ENCODE results near the gene CAMK2B.

CAMK2B gene

GRCh38 chr7:44229546-44230105 is 95.8 kb downstream of the CAMK2B start:
- DNase-seq (ENCODE audit: low read depth in 2 of 2): no peak

GRCh38 chr7:44228571-44229350 is 96.6 kb downstream of the CAMK2B start:
- no peak for DNase-seq (ENCODE audit: low read depth in 2 of 2)

DNA sequence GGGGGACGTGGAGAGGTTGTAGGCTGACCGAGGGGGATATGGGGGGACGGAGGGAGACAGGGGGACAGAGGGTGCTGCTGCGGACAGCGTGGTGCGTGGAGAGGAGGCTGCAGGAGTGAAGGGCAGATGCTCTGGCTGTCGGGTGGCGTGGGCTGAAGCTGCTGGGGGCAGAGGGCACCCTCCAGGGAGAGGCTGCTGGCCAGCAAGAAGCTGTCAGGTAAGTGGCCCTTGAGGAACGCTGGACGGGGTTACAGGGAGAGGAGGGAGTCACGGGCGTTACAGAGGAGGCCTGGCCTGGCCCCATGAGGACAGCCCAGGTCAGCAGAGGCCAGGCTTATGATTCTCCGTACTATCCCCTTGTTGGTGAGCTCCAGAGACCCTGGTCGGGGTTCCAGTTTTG is 97.5 kb downstream of the CAMK2B start:
- no peak for DNase-seq (ENCODE audit: low read depth in 2 of 2)

- no peak for DNase-seq (ENCODE audit: low read depth in 2 of 2)
These were observed 99.0 kb downstream of the CAMK2B start for GRCh38 chr7:44226396-44226753.

- no peak for DNase-seq (ENCODE audit: low read depth in 2 of 2)
These were observed 99.6 kb downstream of the CAMK2B start for GRCh38 chr7:44225566-44226395.

DNA sequence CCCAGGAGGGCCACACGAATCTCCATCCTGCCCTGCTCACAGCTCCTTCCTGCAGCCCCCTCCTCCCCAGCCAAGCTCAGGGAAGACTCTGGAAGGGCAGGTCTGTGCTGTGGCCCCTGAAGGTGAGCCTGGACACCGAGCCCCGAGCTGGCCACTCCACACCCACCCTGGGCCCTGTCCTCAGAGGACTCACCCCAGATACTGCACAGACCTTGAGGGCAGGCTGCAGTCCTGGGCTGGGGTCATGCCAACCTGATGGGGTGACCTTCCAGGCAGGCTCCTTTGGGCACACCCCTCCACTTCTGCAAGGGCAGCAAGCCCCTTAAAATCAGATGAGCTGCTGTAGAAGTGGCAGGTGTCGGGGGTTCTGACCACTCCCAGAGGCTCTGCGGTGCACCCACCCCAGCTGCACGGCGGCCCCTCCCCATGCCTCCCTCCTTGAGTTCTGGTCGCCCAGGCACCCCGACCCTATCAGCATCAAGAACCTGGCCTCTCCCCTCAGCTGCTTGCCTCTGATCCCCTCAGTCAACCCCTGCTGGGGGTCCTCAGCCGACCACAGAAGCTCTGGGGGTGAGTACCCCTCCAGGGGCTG is 100.3 kb downstream of the CAMK2B start:
- no peak for DNase-seq (ENCODE audit: low read depth in 2 of 2)

DNA sequence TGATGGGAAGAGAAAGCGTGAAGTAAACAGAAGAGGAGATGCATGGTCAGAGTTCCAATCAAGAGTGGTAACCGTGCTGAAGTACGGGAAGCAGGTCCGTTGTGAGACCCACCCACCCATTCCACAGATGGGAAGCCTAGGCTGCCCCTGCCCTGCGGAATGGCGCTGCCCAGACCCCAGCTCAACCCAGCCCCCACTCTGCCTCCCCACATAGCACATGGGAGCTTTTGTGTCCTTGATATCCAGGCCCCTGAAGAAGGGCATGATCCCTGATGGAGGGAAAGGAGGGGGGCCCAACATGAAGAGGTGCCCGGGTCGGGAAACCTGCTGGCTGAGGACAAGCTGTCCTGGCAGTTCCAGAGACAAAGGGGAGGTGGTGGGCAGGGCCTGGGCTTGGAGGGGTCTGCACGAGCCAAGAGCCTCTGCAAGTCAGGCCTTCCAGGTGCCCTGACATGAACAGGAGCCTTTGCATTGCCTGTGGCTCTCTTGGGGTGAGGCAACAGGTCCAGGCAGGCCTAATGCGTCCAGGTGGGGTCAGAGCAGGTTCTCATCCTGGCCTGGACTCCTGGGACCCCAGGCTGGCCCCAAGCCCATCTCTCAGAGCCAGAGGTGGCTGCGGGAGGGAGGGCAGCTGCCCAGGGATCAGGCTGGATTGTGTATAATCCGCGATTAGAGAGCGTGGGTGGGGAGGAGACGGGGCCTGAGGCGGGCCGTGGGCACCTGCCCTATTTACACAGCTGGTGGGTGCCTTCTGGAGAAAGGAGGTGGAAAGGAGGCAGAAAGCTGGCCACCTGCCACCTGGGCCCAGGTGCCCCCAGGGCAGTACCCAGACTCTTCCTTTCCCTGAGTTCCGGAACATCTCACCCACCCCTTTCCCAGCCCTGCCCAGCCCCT is 101.1 kb downstream of the CAMK2B start:
- DNase-seq (ENCODE audit: low read depth in 2 of 2): no peak

- no peak for DNase-seq (ENCODE audit: low read depth in 2 of 2)
These were observed 101.9 kb downstream of the CAMK2B start for GRCh38 chr7:44223362-44224079.

DNA sequence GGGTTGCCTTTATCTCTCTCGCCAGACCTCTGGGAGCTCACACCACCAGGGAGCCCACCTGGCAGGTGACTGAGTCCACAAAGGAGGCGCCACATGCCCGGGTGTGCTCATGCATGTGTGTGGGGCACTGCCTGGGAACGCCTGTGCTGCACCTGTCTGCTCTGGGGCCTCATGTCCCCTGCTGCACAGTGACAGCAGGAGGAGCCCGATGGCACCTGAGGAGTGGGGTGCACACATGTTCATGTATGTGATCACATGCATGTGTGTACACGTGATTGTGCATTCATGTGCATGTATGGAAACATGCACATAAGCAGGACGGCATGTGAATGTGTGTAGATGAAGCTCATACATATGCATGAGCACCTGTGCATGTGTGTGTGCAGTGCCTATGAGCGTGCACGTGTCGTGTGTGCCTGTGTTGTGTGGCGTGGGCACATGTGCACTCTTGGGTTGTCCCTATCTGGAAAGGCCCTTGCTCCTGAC is 102.6 kb downstream of the CAMK2B start:
- DNase-seq (ENCODE audit: low read depth in 2 of 2): no peak

- DNase-seq (ENCODE audit: low read depth in 2 of 2): no peak
These were observed 103.3 kb downstream of the CAMK2B start for GRCh38 chr7:44222074-44222473.

DNA sequence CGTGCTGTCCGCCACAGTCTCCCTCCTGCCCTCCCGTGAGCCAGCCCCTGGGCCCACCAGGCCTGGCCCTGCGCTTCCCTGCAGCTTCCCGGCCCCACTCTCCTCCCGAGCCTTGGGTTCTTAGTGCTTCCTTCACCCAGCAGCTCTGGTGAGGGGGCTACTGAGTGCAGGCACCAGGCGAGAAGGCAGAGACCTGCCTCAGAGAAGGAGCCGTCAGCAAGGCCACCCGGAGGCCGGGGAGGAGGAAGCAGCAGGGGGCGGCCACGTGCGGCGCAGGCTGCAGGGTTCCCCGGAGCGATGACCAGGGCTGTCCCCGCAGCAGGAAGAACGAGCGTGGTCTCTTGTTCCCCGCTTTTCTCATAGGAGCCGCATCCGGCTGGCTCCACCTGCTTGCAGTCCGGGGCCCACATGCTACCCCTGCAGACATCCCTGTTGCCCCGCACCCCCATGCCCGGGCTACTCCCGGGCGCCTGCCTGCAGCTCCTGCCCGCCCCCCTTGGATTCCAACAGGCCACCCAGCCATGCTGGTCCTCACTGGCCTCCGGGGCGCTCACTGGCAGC is 104.1 kb downstream of the CAMK2B start:
- DNase-seq (ENCODE audit: low read depth in 2 of 2): no peak

DNA sequence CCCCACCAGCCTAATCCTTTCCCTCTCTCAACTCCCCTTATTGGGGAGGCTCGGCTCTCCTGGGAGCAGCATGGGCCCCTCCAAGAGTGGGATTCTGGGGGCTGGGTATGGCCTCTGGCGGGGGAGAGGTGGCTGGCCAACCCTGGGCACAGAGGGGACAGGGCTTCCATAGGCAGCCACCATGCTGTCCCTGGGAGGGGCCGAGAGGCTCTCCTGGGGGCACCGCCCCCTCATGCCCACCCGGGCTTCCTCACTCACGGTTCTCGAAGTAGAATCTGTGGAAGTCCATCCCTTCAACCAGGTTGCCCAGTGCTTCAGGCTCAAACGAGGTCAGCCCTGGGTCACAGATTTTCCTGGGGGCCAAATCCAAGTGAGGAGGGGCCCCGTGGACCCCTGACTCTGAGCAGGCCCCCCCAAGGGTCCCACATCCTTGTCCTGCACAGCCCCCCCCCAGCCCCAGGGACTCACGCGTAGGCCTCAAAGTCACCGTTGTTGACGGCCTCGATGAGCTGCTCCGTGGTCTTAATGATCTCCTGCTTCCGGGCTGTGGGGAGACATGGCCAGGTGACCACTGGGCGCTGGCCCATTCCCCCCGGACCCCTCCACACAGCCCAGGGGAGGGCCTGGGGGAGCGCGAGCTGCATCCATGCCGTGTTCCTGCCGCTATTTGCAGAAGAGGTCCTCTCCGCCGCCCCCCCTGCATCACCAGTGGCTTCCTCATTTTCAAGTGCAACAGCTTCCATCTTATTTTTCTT is 104.9 kb downstream of the CAMK2B start:
- no peak for DNase-seq (ENCODE audit: low read depth in 2 of 2)

GRCh38 chr7:44220046-44220357 is 105.4 kb downstream of the CAMK2B start:
- no peak for DNase-seq (ENCODE audit: low read depth in 2 of 2)

DNA sequence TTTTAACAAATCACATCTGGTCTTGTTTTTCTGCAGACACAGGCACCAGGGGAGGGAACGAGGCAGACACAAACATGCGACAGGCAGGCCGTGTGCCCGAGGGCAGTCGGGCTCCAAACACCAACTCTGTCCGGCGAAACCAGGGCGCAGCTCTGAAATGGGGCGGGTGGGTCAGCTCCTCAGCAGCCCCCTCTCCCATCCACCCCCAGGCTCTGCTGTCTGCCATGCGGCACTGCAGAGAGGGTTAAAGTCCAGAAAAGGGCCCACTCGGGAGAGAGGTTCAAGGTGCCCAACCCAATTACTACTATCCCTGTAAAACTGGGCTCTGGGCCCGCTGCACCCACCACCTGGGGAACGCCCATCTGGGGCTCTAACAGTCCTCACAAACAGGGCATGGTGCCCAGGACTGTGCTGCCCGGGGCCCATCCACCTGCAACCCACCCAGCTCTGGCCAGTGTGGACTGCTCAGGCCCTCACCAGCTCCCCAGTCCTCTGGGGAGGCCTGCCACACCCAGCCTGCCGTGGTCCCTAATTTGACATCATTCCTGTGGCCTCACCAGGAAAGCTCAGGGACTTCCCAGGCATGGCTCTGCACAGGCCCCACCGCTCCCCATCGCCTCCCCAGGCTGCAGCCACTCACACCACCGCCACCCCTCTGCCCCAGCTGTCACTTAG is 105.9 kb downstream of the CAMK2B start:
- no peak for DNase-seq (ENCODE audit: low read depth in 2 of 2)

DNA sequence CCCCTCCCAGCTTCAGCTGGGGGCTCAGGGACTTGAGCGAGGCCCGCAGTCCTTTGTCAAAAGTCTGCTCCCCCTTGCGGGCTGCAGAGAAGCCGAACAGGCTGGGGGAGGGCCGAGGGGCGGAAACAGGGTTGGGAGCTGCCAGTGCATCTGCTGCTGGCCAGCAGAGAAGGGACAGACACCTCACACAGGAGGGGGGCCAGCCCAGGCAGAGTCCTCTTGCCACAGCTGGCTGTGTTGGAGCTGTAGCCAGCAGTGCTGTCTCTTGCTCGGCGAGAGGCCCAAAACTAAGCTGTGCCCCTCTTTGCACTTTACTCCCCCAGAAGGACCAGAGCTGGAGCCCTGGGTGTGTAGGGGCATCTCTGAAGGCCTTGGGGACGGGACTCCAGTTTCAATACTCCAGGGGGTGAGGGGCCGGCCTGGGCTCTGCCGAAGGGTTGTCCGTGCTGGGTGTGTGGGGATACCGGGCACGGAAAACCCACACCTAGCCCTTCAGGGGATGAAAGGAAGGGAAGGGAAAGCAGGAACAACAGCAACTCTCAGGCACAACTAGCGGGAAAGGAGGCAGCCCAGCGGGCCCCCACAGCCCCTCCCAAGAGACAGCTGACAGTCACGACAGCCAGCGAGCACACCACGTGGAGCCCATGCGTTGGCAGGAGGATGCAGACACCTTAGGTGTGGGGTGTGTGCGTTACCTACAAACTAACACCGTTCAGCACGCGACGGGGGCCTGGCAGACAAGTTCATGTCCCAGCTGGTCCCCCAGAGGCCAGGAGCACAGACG is 106.8 kb downstream of the CAMK2B start:
- no peak for DNase-seq (ENCODE audit: low read depth in 2 of 2)

DNA sequence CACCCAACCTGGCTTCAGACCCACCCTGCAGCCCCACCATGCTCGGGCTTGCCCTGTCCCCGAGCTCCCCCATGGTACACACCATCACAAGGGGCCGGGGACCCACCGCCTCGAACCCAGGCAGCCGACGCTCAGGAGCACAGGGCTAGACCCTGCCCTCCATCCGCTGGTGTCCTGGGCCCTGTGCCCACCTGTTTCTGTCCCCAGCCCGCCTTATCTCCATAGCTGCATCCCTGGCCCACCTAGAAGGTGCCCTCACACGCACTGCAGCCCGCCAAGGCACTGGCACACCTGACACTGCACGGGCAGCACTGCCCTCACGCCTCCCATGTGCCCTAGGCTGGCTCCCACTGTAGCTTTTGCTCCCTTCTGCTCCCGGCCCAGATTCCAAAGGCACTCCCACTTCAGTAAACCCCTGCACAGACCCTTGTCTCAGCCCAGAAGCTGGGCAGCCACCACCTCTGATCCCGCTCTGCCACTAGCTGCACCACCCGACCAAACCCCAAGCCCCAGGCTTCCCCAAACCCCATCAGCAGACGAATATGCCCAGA is 107.5 kb downstream of the CAMK2B start:
- no peak for DNase-seq (ENCODE audit: low read depth in 2 of 2)

DNA sequence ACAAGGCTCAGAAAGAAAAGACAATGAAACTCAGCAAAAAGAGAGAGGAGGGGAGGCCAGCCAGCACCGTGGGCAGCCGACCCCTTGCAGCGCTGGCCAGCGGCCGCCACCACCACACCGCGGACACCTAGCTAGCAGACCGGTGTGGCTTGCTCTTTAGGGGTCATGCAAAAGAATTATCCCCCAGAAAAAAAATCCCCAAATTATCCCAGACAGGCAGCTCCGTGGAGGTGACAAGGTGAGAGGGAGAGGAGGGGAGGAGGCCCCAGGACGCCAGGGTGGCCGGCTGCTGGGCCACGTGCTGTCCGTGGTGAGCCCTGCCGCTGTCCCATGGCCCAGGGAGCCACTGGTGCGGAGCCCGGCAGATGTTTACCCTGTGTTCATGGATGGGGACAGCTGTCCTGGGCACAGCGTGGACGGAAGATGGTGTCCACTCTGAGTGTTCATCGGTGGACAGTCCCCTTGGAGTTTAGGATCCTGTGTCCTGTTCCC is 108.1 kb downstream of the CAMK2B start:
- DNase-seq (ENCODE audit: low read depth in 2 of 2): no peak
